ENCODE data around the gene EXD3. TPM values are rescaled to one million over a fixed set of nuclear protein-coding genes. Genes with fewer than 3 reads are reported as not detected.

Gene EXD3
- total RNA-seq, 1 donor from 2014 or later = 6.8 TPM

DNA sequence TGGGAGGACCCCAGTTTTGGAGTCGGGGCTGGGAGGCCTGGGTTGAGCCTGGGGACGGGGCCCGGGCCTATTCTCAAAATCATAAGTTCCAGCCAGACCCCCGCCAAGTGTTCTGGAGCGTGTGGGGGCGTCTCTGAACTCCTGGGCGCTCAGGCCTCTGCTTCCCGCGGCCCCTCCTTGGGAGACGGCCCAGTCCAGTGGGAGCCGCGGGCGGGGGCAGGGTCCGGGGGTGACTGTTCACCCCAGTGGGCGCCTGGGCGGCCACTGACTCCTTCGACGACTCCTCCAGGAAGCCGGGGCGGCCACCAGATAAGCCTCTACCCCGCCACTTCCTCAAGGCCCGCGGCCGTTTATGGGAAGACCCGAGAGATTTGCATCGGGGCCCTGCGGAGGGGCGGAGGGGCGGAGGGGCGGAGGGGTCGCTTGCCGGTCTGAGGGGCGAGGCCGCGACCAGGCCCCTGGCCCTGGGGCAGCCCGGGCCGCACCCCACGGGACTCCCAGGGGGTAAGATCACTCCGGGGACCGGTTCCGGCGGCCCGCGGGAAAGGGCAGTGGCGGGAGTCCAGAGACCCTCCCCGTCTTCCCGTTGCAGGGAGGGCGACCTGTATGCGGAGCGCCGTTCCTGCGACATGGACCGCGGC is 144.8 kb downstream of the EXD3 start:
- Mint-ChIP-seq H3K27ac (peak overlapping the region; percentile 68), H3K9me3 (no peaks in the 10 kb centered on the region), H3K27me3 (ENCODE audit: low read depth) (no peaks in the 10 kb centered on the region), H3K4me3 (ENCODE audit: low read depth) (peak overlapping the region; percentile 89), H3K4me1 (ENCODE audit: low read depth) (peaks cover 8% of the 10 kb centered on the region), H3K36me3 (ENCODE audit: low read depth) (peaks cover 12% of the 10 kb centered on the region)
- intact Hi-C loops (cut with micrococcal nuclease) = no loop called here
- no peak for DNase-seq (ENCODE audit: low spot score)

DNA sequence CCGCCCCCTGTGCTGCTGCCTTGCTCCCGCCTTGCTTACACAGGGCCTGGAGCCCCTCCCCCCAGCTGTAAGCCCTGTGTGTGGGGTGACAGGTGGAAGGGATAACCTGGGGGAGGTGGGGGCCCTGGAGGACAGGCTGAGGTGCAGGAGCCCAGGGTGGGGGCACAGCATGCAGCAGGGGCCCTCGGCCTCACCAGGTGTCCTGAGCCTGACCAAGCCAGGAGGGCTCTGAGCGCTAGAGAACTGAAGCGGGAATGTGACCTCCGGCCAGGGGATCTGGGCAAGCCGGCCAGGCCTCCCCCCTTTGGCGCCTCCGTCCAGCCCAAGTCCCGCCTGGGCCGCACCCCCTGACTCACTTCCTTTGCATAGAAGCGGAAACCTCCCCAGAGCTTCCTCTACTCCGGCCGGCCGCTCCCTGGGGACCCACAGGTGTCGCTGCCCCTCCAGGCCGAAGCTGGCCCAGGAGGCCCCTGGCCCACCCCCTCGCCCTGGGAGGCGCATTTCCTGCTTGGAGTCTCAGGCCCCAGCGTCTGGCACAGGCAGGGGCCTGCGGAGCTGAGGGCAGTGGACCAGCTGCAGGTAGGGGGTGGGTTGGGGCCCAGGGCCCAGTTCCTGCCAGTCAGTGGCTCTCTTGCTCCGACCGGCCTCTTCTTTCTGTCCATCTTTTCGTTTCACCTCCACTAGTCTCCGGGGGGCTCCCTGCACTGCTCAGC is 145.5 kb downstream of the EXD3 start, which contains the start of gene TOR4A:
TSS of gene TOR4A (plus strand) at position 398 of the 713 bp plus-strand sequence. CDS start 964 bp downstream, outside the sequence.
- H3K4me1 Mint-ChIP-seq (ENCODE audit: low read depth) = peaks cover 5% of the 10 kb centered on the region
- H3K27ac Mint-ChIP-seq = peak within 1 kb of the TSS; percentile 85
- no peaks in the 10 kb centered on the region for H3K27me3 Mint-ChIP-seq (ENCODE audit: low read depth)
- H3K9me3 Mint-ChIP-seq = no peaks in the 10 kb centered on the region
- H3K4me3 Mint-ChIP-seq (ENCODE audit: low read depth) = peak within 1 kb of the TSS; percentile 89
- peak; percentile 48 for DNase-seq (ENCODE audit: low spot score)
- peaks cover 10% of the 10 kb centered on the region for H3K36me3 Mint-ChIP-seq (ENCODE audit: low read depth)
- intact Hi-C loops (cut with micrococcal nuclease) = no loop called here

DNA sequence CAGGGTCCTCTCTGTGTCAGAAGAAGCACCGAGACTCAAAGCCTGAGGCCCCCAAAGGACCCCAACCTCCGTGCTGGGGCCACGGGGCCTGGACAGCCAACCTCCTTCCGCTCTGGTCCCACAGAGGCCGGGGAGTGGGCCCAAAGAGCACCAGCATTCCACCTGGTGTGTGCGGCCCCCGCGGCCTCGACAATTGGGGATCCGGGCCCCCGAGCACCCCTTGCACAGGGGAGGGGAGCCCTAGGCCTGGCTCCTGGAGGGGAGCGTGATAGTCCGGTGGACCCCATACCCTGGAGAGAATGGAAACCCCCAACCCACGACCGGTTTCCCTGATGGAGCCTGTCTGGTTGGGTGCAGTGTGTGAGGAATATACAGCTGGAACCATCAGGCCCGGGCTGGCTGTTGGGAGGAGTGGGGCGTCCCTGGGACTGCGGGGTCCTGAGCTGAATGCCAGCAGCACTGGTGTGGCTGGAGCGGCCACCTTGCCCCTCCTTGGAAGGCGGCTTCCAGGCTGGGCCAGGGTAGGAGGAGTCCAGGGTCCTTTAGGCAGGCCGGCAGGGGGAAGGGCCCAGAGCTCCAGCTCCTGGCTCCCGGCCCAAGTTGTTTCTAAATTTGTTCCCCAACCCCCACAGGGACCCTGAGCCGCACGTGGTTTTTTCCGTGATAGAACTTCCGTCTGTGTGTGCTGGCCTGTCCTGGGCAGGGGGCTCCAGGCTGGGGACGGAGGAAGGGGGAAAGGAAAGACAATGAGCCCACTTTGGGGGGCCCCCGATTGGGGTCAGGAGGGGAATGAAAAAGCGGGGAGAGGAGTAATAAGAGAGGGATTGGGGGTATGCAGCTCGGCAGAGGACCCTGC is 146.3 kb downstream of the EXD3 start:
- intact Hi-C loops (cut with micrococcal nuclease) = no loop called here
- Mint-ChIP-seq H3K36me3 (ENCODE audit: low read depth) (peaks cover 9% of the 10 kb centered on the region), H3K4me3 (ENCODE audit: low read depth) (peak overlapping the region; percentile 74), H3K9me3 (no peaks in the 10 kb centered on the region), H3K27me3 (ENCODE audit: low read depth) (no peaks in the 10 kb centered on the region), H3K27ac (peak overlapping the region; percentile 85), H3K4me1 (ENCODE audit: low read depth) (peaks cover 5% of the 10 kb centered on the region)
- no peak for DNase-seq (ENCODE audit: low spot score)

DNA sequence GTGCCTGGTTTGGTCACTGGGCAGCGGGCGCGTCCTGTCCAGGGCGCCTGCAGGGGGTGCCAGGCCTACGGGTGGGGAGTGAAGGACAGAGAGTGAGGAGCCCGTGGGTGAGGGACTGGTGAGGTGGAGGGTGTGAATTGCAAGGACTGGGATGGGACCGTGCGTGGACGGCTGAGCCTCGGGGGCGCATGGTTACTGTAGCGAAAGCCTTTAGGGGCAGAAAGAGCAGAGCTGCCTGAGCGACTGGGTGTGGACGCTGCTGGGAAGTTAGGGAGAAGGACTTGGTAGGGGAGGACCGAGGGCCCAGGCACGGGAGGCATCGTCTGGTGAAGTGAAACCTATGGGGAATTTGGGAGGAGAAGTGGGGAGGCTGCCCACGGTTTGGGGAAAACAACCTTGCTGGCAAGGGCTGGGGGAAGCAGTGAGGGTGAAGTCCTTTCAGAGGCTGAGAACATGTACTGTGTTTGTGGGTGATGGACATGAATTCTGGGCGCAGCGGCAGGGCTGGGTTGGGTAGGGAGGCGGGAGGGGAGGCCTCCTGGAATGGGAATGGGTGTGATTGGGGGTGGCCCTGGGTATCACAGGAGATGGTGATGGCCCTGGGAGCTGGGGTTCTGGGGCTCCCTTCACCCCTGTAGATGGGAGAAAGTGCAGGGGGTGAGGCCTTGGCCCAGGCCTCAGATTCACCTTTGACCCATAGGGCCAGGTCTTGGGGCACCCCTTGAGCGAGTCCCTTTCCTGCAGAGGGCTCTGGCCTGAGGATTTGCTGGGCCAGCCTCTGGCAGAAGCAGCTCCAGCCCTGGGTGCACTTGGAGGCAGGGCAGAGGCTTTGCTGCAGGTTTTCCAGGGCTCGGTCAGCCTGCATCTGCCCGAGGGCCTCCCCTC is 147.1 kb downstream of the EXD3 start:
- H3K9me3 Mint-ChIP-seq = no peaks in the 10 kb centered on the region
- no peak for DNase-seq (ENCODE audit: low spot score)
- peak overlapping the region; percentile 29 for H3K27ac Mint-ChIP-seq
- no peaks in the 10 kb centered on the region for H3K27me3 Mint-ChIP-seq (ENCODE audit: low read depth)
- peaks cover 14% of the 10 kb centered on the region for H3K36me3 Mint-ChIP-seq (ENCODE audit: low read depth)
- H3K4me3 Mint-ChIP-seq (ENCODE audit: low read depth) = no peak overlapping the region
- H3K4me1 Mint-ChIP-seq (ENCODE audit: low read depth) = peaks cover 9% of the 10 kb centered on the region
- intact Hi-C loops (cut with micrococcal nuclease) = no loop called here

DNA sequence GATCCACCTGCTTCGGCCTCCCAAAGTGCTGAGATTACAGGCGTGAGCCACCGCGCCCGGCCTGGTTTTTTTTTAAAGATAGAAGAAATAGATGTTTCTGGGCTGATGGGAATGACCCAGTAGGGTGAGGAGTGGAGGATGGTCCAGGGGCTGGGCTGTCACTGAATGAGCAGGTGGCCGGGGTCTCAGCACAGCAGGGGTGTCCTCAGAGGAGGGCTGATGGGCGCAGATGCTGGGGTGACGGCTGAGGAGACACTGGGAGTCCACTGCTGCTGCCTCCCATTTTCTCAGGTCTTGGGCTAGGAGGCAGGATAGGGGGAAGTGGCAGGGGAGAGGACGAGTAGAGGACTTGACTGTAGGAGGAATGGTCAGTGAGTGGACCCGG is 147.8 kb downstream of the EXD3 start:
- no peak for DNase-seq (ENCODE audit: low spot score)
- Mint-ChIP-seq H3K4me1 (ENCODE audit: low read depth) (peaks cover 9% of the 10 kb centered on the region), H3K27ac (peak overlapping the region; percentile 29), H3K4me3 (ENCODE audit: low read depth) (no peak overlapping the region), H3K27me3 (ENCODE audit: low read depth) (no peaks in the 10 kb centered on the region), H3K9me3 (no peaks in the 10 kb centered on the region), H3K36me3 (ENCODE audit: low read depth) (peaks cover 13% of the 10 kb centered on the region)
- intact Hi-C loops (cut with micrococcal nuclease) = no loop called here

DNA sequence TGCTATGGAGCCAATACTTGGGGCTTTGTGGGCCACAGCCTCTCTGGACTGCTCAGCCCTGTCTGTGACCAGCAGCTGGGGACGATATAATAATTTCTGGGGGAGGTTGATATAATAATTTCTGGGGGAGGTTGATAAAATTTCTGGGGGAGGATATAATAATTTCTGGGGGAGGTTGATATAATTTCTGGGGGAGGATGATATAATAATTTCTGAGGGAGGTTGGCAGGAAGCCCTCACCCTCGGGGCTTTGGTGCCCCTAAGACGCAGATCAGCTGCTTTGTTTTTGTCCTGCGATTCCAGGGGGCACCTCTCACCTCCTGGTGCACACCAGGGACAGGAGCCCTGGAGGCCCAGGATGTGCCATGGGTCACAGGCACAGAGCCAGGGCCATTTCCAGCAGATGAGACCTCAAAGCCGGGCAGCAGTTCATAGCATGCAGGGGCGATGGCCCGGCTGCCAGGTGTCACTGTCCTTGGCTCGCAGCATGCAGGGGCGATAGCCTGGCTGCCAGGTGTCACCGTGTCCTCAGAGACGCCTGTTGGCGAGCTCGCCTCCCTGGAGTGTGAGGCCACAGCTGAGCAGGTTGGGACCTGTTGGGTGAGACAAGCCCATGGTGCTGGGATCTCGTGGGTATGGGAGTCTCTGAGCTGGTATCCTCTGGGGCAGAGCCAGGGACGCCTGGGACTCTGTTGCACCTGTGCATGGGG is 149.2 kb downstream of the EXD3 start:
- no peaks in the 10 kb centered on the region for H3K9me3 Mint-ChIP-seq
- no peak for DNase-seq (ENCODE audit: low spot score)
- H3K4me1 Mint-ChIP-seq (ENCODE audit: low read depth) = peaks cover 11% of the 10 kb centered on the region
- H3K36me3 Mint-ChIP-seq (ENCODE audit: low read depth) = peaks cover 22% of the 10 kb centered on the region
- intact Hi-C loops (cut with micrococcal nuclease) = no loop called here
- no peak overlapping the region for H3K4me3 Mint-ChIP-seq (ENCODE audit: low read depth)
- no peaks in the 10 kb centered on the region for H3K27me3 Mint-ChIP-seq (ENCODE audit: low read depth)
- no peak overlapping the region for H3K27ac Mint-ChIP-seq

DNA sequence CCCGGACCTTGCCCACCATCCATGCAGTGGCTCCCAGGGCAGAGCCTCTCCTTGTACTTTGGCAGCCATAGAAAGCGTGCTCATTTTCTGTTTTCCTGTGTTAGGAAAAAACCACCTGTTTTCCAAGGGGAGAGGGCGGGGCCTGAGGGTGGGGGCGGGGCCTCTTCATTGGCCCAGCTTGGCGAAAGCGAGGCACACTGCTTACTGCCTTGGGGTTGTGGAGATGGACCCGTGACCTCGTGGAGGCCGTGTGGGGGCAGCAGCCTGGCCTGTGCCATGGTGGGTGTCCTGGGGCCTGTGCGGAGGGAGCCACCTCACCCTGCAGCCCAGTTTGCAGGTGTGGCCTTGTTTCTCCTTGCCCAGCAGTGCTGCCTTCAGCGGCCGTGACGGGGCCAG is 149.9 kb downstream of the EXD3 start:
- DNase-seq (ENCODE audit: low spot score) = no peak
- Mint-ChIP-seq H3K27me3 (ENCODE audit: low read depth) (no peaks in the 10 kb centered on the region), H3K4me3 (ENCODE audit: low read depth) (no peak overlapping the region), H3K27ac (no peak overlapping the region), H3K9me3 (no peaks in the 10 kb centered on the region), H3K36me3 (ENCODE audit: low read depth) (peaks cover 26% of the 10 kb centered on the region), H3K4me1 (ENCODE audit: low read depth) (peaks cover 11% of the 10 kb centered on the region)
- intact Hi-C loops (cut with micrococcal nuclease) = no loop called here

DNA sequence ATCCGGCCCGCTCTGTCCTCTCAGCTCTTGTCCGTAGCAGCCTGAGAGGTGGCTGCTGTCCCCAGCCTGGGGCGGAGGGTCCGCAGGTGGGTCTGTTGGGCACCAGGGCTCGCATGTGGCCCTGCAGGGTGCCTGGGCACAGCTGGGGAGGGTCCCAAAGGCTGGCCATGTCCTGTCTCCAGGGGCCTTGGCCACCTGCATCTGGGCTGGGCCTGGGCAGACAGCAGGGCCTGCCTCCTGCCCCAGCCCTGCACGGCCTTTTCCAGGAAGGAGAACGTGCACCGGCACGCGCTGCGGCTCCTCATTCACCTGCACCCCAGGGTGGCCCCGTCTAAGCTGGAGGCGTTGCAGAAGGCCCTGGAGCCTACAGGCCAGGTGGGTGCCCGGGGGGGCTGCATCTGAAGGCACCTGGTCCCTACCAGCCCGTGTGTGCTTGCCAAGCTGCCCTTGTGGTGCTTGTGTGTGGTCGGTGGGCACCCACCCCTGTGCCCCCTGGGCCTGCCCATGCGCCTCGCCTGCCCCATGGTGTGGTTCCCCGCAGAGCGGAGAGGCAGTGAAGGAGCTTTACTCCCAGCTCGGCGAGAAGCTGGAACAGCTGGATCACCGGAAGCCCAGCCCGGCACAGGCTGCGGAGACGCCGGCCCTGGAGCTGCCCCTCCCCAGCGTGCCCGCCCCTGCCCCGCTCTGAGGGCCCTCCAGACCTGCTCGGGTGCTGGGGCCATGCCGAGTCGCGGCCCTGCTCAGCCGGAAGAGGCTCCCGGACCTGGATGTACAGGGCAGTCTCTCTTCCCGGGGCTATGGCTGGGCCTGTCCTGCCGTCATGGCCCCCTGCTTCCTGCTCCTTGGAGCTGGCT is 150.5 kb downstream of the EXD3 start:
- peaks cover 30% of the 10 kb centered on the region for H3K36me3 Mint-ChIP-seq (ENCODE audit: low read depth)
- H3K4me3 Mint-ChIP-seq (ENCODE audit: low read depth) = no peak overlapping the region

DNA sequence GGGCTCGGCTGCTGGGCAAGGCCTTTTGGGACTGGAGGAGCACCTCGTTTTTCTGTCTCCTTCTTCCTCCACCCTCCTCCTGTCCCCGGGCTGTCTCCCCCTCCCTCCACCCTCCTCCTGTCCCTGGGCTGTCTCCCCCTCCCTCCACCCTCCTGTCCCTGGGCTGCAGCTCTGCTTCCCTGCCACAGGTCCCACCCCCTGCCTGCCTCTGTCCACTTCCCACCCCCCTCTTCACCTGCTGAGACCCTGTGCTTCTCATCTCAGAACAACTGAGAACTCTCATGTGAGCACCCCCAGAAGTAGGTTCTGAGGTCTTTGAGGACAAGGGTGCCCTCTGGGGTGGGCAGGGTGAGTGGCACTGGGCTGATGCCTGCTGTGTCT is 151.3 kb downstream of the EXD3 start:
- Mint-ChIP-seq H3K4me1 (ENCODE audit: low read depth) (peaks cover 7% of the 10 kb centered on the region), H3K36me3 (ENCODE audit: low read depth) (peaks cover 32% of the 10 kb centered on the region), H3K27ac (no peak overlapping the region), H3K27me3 (ENCODE audit: low read depth) (no peaks in the 10 kb centered on the region), H3K4me3 (ENCODE audit: low read depth) (no peak overlapping the region), H3K9me3 (no peaks in the 10 kb centered on the region)
- intact Hi-C loops (cut with micrococcal nuclease) = no loop called here
- DNase-seq (ENCODE audit: low spot score) = no peak

More for the DNA sequence above, 150.5 kb downstream of the EXD3 start:
- intact Hi-C loops (cut with micrococcal nuclease) = no loop called here
- Mint-ChIP-seq H3K9me3 (no peaks in the 10 kb centered on the region), H3K27ac (no peak overlapping the region), H3K27me3 (ENCODE audit: low read depth) (no peaks in the 10 kb centered on the region), H3K4me1 (ENCODE audit: low read depth) (peaks cover 11% of the 10 kb centered on the region)
- DNase-seq (ENCODE audit: low spot score) = no peak

DNA sequence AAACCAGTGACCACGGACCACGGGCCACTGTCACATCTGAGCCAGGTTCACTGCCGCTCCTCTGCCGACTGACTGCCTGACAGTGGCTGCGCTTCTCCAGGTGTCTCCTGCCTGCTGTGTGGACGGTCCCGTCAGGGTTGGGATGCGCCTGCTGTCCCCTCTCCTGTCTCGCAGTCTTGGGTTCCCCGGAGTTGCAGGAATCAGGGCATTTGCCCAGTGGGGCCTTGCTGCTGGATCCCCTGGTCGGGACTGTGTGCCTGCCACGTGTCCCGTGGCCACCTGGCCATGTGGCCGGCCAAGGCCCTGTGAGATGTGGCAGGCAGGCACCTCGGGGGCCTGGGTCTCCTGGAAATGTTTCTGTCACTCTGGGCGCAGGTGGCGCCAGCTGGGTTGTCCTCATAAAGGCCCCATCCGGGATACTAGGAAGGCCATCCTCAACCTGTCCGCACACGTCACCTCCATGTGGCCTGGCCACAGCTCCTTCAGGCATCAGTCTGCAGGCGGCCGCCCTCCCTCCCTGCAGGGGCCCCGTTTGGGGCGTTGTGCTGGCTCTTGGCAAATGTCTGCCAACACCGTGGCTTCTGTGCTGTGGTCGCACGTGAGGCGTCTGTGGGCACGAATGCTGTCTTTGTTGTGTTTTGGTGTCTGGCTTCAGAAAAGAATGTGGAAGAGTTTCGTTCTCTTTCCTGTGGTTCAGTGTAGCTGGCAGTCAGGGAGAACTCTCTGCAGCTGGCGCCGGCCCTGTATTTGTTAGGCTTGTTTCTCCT is 151.8 kb downstream of the EXD3 start:
- no peak overlapping the region for H3K27ac Mint-ChIP-seq
- peaks cover 32% of the 10 kb centered on the region for H3K36me3 Mint-ChIP-seq (ENCODE audit: low read depth)
- DNase-seq (ENCODE audit: low spot score) = no peak
- H3K4me3 Mint-ChIP-seq (ENCODE audit: low read depth) = no peak overlapping the region
- H3K4me1 Mint-ChIP-seq (ENCODE audit: low read depth) = peaks cover 6% of the 10 kb centered on the region
- H3K9me3 Mint-ChIP-seq = no peaks in the 10 kb centered on the region
- no peaks in the 10 kb centered on the region for H3K27me3 Mint-ChIP-seq (ENCODE audit: low read depth)
- intact Hi-C loops (cut with micrococcal nuclease) = no loop called here

Data from activated T-helper 2 cell treated with anti-CD3 and anti-CD28 coated beads, Interferon-gamma antibody, Interleukin-2, Interleukin-4, amounts not matched to agents 10 μg/mL and 5 μg/mL and 100 μg/mL, durations not matched to agents 14 hours and 24 hours and 36 hours (primary cell).